KOPT-K1 (cell line): ENCODE data around the gene B4GALT7.
A peak's percentile ranks its signal among the peaks of the same experiment; 100 is the strongest.
"Not testable (repeated sequence)": the region's sequence is repeated elsewhere in the genome, so short reads cannot be mapped to it uniquely, and the experiment has no call there.

Experiments
- H3K27ac ChIP-seq: fragments of 200-600 bp; sonication (generic); 2 replicates; pipeline ENCODE4 v1.5.1; 2016; ENCODE audit warnings: antibody characterized with exemption, mild to moderate bottlenecking, low read depth, low read length; ENCODE audit not compliant: poor library complexity, severe bottlenecking
- H3K36me3 ChIP-seq: fragments of 200-600 bp; sonication (generic); 2 replicates; pipeline ENCODE4 v1.5.1; 2017; ENCODE audit warnings: antibody characterized with exemption, mild to moderate bottlenecking, low read length, moderate library complexity; ENCODE audit not compliant: insufficient read depth
- H3K9me3 ChIP-seq: fragments of 200-600 bp; sonication (generic); 2 replicates; pipeline ENCODE4 v1.5.1; 2017; ENCODE audit warnings: antibody characterized with exemption, low read length, mild to moderate bottlenecking; ENCODE audit not compliant: insufficient read depth, poor library complexity, severe bottlenecking

Gene B4GALT7, protein sequence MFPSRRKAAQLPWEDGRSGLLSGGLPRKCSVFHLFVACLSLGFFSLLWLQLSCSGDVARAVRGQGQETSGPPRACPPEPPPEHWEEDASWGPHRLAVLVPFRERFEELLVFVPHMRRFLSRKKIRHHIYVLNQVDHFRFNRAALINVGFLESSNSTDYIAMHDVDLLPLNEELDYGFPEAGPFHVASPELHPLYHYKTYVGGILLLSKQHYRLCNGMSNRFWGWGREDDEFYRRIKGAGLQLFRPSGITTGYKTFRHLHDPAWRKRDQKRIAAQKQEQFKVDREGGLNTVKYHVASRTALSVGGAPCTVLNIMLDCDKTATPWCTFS

DNA sequence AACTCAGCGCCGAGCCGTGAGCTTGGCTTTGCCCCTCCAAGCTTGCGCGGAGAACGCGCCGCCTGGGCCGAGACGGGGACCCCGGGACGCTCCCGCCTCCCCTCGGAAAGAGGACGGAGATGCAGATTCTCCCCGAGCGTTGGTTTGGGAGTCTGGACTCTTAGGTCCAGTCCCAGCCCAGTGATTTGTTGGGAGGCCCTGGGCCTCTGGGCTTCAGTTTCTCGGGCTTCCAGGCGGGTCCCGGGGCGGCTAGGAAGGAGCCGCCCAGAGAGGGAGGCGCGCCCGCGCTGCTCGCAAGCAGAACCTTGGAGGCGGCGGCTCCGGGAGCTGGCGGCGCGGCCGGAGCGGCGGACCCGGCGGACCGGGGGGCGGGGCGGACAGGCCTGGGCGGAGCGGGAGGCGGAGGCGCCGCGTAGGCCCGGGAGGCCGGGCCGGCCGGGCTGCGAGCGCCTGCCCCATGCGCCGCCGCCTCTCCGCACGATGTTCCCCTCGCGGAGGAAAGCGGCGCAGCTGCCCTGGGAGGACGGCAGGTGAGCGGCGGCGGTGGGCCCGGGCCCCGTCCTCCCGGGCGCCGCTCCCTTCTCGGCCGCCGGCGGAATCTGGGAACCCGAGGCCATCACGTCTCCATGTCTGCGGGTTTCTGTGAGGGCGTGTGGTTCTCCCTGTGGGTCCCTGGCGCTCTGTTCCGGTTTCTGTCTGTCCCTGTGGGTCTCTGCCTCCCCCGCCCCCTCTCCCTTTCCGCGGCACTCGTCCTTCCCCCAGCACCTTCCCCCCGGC is at the start of gene B4GALT7:
Gene B4GALT7, plus strand, starts transcription at position 402 of the 777 bp plus-strand sequence. Its CDS starts 79 bp downstream, at position 481.
- H3K36me3 ChIP-seq = peaks cover 19% of the 10 kb centered on the region
- no peaks in the 10 kb centered on the region for H3K9me3 ChIP-seq
- H3K27ac ChIP-seq = peak within 1 kb of the TSS; percentile 67

GRCh38 chr5:177552839-177553455 is 47.0 kb upstream of the B4GALT7 start:
- no peaks in the 10 kb centered on the region for H3K9me3 ChIP-seq
- peak overlapping the region; percentile 64 for H3K27ac ChIP-seq
- peaks cover 48% of the 10 kb centered on the region for H3K36me3 ChIP-seq

- Histone ChIP-seq H3K36me3 (peaks cover 39% of the 10 kb centered on the region), H3K9me3 (no peaks in the 10 kb centered on the region), H3K27ac (peak overlapping the region; percentile 64)
Observed at GRCh38 chr5:177553671-177554429, 46.1 kb upstream of the B4GALT7 start.

DNA sequence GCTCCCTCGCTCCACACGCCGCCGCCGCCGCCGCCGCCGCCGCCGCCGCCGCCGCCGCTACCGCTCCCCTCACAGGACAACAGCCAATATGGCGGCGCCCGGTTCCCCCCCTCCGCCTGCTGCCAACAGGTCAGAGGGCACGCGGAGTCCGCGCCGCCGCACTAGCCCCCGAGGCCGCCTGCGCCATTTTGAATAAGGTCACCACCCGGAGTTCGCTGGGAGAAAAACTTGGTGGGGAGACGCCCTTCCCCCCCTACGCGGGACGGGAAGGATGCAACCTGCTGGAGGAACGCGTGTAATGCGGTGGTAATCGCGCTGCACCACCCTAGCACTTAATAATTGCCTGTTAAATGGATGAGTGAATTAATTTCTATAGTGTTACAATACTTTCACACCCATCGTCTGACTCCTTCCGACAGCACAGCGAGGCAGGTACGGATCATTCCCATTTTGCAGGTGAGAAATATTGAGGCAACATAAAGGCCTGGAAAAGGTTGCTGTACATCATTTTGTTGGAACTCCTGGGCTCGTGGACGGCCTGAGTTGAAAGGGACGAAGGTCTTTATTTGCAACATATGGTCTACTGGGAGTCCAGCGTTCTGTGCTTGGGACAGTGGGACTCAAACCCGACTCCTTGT is 45.3 kb upstream of the B4GALT7 start, which contains the start of gene FAM193B:
Gene FAM193B, minus strand, starts transcription at position 90 of the 638 bp plus-strand sequence. CDS start 105 bp downstream, outside the sequence.
- H3K9me3 ChIP-seq = no peaks in the 10 kb centered on the region
- H3K27ac ChIP-seq = peak within 1 kb of the TSS; percentile 64
- peaks cover 35% of the 10 kb centered on the region for H3K36me3 ChIP-seq

DNA sequence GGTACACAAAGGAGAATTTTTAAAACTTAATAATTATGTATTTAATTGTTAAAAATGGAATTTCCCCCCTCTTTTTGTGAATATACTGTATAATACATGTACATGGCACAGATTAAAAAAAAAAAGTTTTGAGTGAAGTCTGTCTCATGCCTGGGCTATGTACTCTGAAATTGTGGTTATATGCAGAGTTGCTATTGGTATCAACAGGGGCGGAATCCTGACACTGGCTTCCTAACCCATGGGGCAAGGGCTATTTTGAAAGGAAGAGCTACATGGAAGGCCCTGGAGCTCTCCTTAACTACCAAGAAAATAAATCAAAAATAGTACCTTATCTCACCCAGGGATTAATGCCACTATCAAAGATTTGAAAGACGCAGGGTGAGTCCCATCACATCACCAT is 44.7 kb upstream of the B4GALT7 start:
- Histone ChIP-seq H3K27ac (no peak overlapping the region), H3K36me3 (peaks cover 29% of the 10 kb centered on the region), H3K9me3 (no peaks in the 10 kb centered on the region)

DNA sequence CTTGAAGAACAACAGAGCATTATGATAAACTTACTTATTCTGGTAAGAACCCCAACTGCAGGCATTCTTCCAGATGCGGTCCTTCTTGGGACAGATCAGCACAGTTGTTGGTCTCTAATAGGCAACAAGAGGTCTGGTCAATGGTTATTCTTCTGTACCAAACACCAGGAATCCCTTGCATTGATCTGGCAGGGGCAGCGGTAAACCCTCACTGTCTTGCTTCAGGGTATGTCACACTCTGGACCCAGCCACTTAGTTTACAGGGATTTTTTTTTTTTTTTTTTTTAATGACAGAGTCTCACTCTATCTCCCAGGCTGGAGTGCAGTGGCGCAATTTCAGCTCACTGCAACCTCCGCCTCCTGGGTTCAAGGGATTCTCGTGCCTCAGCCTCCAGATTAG is 44.3 kb upstream of the B4GALT7 start:
- no peaks in the 10 kb centered on the region for H3K9me3 ChIP-seq
- no peak overlapping the region for H3K27ac ChIP-seq
- H3K36me3 ChIP-seq = peaks cover 24% of the 10 kb centered on the region

- Histone ChIP-seq H3K27ac (no peak overlapping the region), H3K36me3 (peaks cover 9% of the 10 kb centered on the region), H3K9me3 (peaks cover 3% of the 10 kb centered on the region)
Observed at GRCh38 chr5:177557041-177557647, 42.8 kb upstream of the B4GALT7 start.

- no peak overlapping the region for H3K27ac ChIP-seq
- H3K36me3 ChIP-seq = 0 out of 2 replicates have a peak, but pooled peaks cover 3% of the 10 kb centered on the region
Observed at GRCh38 chr5:177557796-177558195, 42.1 kb upstream of the B4GALT7 start.

GRCh38 chr5:177559446-177559941 is 40.4 kb upstream of the B4GALT7 start:
- not testable (repeated sequence) for H3K9me3 ChIP-seq, H3K27ac ChIP-seq, H3K36me3 ChIP-seq

More at GRCh38 chr5:177557796-177558195, 42.1 kb upstream of the B4GALT7 start:
- H3K9me3 ChIP-seq = peaks cover 3% of the 10 kb centered on the region

DNA sequence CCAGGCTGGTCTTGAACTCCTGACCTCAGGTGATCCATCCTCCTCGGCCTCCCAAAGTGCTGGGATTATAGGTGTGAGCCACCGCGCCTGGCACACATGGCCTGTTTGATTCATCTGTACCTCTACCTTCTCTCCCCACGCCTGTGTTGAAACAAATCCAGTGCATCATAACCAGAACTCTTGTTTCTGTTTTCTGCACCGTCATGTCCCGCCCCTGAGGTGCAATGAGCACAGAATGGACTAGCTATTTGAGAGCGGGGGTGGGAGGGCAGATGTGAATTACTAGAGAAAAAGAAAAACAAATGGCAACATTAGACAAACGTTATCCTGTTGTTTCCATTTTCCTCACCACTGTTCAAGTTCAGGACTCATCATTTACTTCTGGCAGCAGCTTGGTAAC is 34.9 kb upstream of the B4GALT7 start:
- Histone ChIP-seq H3K36me3 (no peaks in the 10 kb centered on the region), H3K27ac (no peak overlapping the region), H3K9me3 (peaks cover 3% of the 10 kb centered on the region)

DNA sequence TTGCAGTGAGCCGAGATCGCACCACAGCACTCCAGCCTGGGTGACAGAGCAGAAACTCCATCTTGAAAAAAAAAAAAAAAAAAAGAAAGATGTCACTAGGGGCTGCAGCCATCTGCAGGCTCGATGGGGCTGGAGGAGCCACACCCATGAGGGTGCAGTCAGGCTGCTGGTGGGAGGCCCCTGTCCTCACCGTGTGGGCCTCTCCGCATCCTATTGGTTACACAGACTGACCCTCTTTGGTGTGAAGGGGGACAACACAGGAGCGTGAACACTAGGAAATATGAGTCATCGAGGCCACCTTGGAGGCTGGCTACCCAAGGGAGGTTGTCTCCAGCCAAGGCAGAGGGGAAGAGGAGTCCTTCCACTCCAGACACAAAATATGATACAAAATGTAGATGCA is 31.6 kb upstream of the B4GALT7 start:
- Histone ChIP-seq H3K36me3 (no peaks in the 10 kb centered on the region), H3K9me3 (no peaks in the 10 kb centered on the region)

DNA sequence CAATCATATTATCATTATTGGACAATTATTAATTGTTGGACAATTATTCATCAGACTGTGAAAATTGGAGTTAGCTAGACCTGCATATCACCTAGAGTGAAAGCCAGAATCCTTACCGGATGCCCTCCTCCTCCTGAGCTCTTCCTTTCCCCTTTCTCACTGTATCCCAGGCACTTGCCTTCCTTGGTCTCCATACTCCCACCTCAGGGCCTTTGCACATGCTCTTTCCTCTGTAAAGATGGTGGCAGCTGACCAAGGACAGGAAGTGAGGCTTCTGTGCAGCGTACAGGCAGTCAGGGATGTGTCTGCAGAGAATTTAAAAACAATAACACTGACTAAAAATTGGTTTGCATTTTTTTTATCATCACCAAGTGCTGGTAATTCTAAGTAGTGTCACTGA is 30.0 kb upstream of the B4GALT7 start:
- Histone ChIP-seq H3K27ac (no peak overlapping the region), H3K9me3 (no peaks in the 10 kb centered on the region), H3K36me3 (no peaks in the 10 kb centered on the region)

More for the DNA sequence above, 31.6 kb upstream of the B4GALT7 start:
- no peak overlapping the region for H3K27ac ChIP-seq

DNA sequence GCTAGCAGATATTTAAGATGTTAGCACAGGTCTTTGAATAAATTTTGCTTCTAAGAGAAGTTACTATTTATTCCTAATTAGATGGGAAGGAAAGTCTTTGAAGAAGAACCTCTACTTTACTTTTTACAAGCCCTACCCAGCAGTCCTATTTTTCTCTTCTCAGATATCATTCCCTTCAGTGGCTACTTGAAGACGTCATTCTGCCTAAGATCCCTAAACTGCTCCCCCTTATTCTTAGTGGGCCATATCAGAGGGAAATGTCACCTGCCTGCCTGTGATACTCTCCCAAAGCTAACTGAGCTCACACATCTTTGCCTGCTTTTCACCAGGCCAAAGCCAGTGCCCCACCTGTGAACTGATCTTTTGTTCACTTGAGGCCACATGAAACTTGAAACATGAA is 24.4 kb upstream of the B4GALT7 start:
- Histone ChIP-seq H3K9me3 (no peaks in the 10 kb centered on the region), H3K36me3 (no peaks in the 10 kb centered on the region), H3K27ac (no peak overlapping the region)

DNA sequence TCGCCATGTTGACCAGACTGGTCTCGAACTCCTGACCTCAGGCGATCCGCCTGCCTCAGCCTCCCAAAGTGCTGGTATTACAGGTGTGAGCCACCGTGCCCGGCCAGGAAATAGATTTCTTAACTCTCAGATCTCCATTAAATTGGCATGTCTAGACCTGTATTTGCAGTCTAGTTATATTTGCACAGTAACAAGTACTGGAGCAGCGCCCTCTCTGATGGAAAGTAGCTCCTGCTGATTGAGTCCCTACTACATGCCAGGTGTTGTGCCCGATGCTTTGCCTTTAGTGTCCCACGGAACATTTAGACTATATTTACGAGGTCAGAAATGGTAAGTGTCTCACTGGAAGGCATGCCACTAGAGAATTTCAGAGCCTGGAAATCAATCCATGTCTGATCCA is 23.8 kb upstream of the B4GALT7 start:
- no peaks in the 10 kb centered on the region for H3K36me3 ChIP-seq
- no peak overlapping the region for H3K27ac ChIP-seq

More for the DNA sequence above, 23.8 kb upstream of the B4GALT7 start:
- H3K9me3 ChIP-seq = no peaks in the 10 kb centered on the region
